ENCODE data around the gene ADPRS.

The ADPRS gene

DNA sequence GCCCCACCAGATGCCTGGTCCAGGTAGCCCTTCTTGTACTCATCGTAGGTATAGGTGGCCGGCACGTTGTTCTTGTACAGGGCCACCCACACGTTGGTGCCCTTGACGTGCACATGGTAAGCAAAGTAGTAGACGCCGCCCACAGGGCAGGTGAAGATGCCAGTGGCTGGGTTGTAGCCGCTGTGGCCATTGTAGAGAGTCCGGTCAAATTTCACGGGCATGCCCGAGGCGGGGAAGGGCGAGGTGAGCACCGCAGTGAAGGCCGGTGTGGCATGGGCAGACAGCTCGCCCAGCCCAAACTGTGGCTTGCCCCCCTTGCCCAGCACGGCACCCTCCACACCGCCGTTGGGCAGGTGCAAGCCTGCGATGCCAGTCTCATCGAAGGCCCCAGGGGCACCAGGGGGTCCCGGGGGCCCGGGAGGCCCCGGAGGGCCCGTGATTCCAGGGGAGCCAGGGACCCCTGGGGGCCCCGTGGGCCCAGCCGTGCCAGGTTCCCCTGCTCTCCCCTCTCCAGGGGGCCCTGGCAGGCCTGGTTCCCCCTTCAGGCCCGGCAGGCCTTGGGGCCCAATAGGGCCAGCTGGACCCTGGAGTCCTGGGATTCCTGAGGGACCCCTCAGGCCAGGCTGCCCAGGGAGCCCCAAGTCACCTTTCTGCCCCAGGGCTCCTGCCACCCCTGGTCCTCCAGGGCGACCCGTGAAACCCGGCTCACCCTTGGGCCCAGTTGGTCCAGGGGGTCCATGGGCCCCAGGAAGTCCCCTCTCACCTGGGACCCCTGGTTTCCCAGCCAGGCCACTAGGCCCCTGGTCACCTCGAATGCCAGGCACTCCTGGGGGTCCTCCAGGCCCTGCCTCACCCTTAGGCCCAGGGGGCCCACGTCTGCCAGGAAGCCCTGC lies 9.2 kb downstream of the ADPRS start:
- Histone ChIP-seq H3K4me1 (ENCODE audit: control insufficient read depth, insufficient read depth, low read length) (no peaks in the 10 kb centered on the region), H3K27ac (ENCODE audit: extremely low read depth, low read depth, low read length) (no peak overlapping the region), H3K9me3 (ENCODE audit: control insufficient read depth, insufficient read depth, low read depth, low read length) (no peaks in the 10 kb centered on the region), H3K4me3 (ENCODE audit: low read depth, low read length) (no peak overlapping the region), H3K36me3 (ENCODE audit: control insufficient read depth in 2 of 2, insufficient read depth in 1 of 2, low read length in 2 of 2) (peaks cover 0 to 41% of the 10 kb centered on the region in 2 experiments; a peak in 1 of 3 replicates)
- TF ChIP-seq ZNF138 (tag by site-specific recombination; IDR thresholded peaks at IDR 0.05; ENCODE audit: borderline replicate concordance) (no peak), GLIS2 (tag by site-specific recombination; IDR thresholded peaks at IDR 0.05) (no peak), GLIS1 (tag by site-specific recombination; IDR thresholded peaks at IDR 0.05) (no peak), ZNF24 (tag by site-specific recombination; IDR thresholded peaks at IDR 0.05) (no peak), TCF7L2 (IDR thresholded peaks at IDR 0.05; ENCODE audit: borderline replicate concordance, low read depth, low read length) (no peak), ZNF544 (tag by site-specific recombination; IDR thresholded peaks at IDR 0.05) (no peak)
- TF ChIP-seq, protein P1, sequence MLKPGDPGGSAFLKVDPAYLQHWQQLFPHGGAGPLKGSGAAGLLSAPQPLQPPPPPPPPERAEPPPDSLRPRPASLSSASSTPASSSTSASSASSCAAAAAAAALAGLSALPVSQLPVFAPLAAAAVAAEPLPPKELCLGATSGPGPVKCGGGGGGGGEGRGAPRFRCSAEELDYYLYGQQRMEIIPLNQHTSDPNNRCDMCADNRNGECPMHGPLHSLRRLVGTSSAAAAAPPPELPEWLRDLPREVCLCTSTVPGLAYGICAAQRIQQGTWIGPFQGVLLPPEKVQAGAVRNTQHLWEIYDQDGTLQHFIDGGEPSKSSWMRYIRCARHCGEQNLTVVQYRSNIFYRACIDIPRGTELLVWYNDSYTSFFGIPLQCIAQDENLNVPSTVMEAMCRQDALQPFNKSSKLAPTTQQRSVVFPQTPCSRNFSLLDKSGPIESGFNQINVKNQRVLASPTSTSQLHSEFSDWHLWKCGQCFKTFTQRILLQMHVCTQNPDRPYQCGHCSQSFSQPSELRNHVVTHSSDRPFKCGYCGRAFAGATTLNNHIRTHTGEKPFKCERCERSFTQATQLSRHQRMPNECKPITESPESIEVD (tag by site-specific recombination; IDR thresholded peaks at IDR 0.05), result no peak
- TF ChIP-seq, protein P2, sequence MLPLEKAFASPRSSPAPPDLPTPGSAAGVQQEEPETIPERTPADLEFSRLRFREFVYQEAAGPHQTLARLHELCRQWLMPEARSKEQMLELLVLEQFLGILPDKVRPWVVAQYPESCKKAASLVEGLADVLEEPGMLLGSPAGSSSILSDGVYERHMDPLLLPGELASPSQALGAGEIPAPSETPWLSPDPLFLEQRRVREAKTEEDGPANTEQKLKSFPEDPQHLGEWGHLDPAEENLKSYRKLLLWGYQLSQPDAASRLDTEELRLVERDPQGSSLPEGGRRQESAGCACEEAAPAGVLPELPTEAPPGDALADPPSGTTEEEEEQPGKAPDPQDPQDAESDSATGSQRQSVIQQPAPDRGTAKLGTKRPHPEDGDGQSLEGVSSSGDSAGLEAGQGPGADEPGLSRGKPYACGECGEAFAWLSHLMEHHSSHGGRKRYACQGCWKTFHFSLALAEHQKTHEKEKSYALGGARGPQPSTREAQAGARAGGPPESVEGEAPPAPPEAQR (tag by site-specific recombination; IDR thresholded peaks at IDR 0.05), result no peak
- ChIA-PET POLR2A (interaction anchor here (1.0 to 1.4 kb wide), 3 partner anchors 35 to 166 kb away, joined by 3 to 7 read pairs (median 4); no protein-coding TSS in a partner anchor), CTCF (interaction anchor here (1.1 to 11.1 kb wide), 3 partner anchors 9 to 91 kb away, joined by 4 to 156 read pairs (median 8); partner anchors contain the start of gene ADPRS)

DNA sequence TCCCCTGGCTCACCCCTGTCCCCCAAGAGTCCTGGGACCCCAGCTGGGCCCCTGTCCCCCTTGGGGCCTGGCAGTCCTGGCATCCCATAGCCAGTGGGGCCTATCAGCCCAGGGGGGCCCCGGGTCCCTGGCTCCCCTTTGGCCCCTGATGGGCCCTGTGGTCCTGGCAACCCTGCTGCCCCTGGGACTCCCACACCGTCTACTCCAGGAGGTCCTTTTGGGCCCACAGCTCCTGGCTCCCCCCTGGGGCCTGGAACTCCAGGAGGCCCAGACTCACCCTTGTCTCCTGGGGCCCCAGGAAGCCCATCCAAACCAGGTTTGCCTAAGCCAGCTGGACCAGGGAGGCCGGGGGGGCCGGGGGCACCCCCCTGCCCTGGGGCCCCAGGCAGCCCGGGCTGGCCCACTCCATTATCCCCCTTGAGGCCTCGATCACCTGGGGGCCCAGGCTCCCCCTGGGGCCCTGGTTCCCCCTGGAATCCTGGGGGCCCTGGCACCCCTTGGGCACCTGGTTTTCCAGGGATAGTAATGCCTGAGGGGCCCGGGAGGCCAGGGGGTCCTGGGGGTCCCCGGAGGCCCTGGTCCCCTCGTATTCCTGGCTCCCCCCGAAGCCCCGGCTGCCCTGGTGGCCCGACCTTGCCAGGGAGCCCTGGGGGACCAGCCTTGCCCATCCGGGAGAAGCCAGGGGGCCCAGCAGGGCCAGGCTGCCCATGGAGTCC lies 10.1 kb downstream of the ADPRS start:
- Histone ChIP-seq H3K9me3 (ENCODE audit: control insufficient read depth, insufficient read depth, low read depth, low read length) (no peaks in the 10 kb centered on the region), H3K27ac (ENCODE audit: extremely low read depth, low read depth, low read length) (no peak overlapping the region), H3K36me3 (ENCODE audit: control insufficient read depth in 2 of 2, insufficient read depth in 1 of 2, low read length in 2 of 2) (peaks cover 0 to 32% of the 10 kb centered on the region in 2 experiments; a peak in 1 of 3 replicates), H3K4me1 (ENCODE audit: control insufficient read depth, insufficient read depth, low read length) (no peaks in the 10 kb centered on the region), H3K4me3 (ENCODE audit: low read depth, low read length) (no peak overlapping the region)
- TF ChIP-seq GLIS1 (tag by site-specific recombination; IDR thresholded peaks at IDR 0.05), result peak; percentile 90
- TF ChIP-seq GLIS2 (tag by site-specific recombination; IDR thresholded peaks at IDR 0.05), result 0 out of 2 replicates have a peak, but pooled peaks have one; percentile 22
- no peak for TF ChIP-seq ZSCAN16 (tag by site-specific recombination; IDR thresholded peaks at IDR 0.05)
- TF ChIP-seq ZIC2 (tag by site-specific recombination; IDR thresholded peaks at IDR 0.05), result peak; percentile 44
- POLR2A ChIA-PET, result no interaction called here
- CTCF ChIA-PET, result interaction anchor here (0.6 to 11.1 kb wide), 3 partner anchors 16 to 90 kb away, joined by 4 to 156 read pairs (median 8); no protein-coding TSS in a partner anchor

DNA sequence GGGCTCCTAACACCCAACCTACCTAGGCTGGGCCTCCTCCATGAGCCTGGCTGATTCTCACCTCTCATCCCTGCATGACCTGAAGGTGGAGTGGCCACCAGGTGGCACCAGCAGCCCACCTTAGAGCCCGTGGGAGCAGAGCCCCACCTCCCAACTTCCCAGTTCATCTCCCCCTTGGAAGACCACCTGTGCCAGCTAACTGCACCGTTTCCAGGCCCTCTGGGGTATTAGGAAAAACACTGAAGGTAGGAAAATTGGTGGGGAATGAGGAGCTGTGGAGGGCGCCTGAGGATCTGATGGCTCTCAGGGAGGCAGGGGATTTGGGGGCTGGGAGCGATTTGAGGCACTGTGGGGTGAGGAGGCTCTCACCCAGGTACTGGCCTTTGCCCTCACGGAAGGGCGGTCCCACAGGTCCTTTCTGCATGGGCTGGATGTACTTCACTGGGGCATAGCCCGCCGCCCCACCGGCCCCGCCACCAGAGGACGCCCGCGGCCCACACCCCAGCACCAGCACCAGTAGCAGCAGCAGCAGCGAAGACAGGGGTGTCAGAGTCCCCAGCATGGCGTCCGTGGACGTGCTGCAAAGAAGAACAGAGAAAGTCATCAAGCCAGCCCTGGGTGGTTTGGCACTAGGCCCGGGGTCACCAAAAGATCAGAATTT lies 11.1 kb downstream of the ADPRS start:
- ChIA-PET CTCF (interaction anchor here (0.6 to 11.1 kb wide), 18 partner anchors 9 to 494 kb away, joined by 3 to 156 read pairs (median 5); partner anchors contain the start of gene TRAPPC3), POLR2A (no interaction called here)
- H3K27ac ChIP-seq (ENCODE audit: extremely low read depth, low read depth, low read length), result no peak overlapping the region
- no peak overlapping the region for H3K4me3 ChIP-seq (ENCODE audit: low read depth, low read length)
- H3K4me1 ChIP-seq (ENCODE audit: control insufficient read depth, insufficient read depth, low read length), result no peaks in the 10 kb centered on the region
- peaks cover 0 to 22% of the 10 kb centered on the region in 2 experiments; a peak in 1 of 3 replicates for H3K36me3 ChIP-seq (ENCODE audit: control insufficient read depth in 2 of 2, insufficient read depth in 1 of 2, low read length in 2 of 2)
- no peaks in the 10 kb centered on the region for H3K9me3 ChIP-seq (ENCODE audit: control insufficient read depth, insufficient read depth, low read depth, low read length)
- TF ChIP-seq ZBTB17 (tag by site-specific recombination; IDR thresholded peaks at IDR 0.05) (peak; percentile 39; the same call in 1 of the 2 replicates), ZNF629 (tag by site-specific recombination; IDR thresholded peaks at IDR 0.05) (0 out of 2 replicates have a peak, but pooled peaks have one; percentile 13), KLF9 (tag by site-specific recombination; IDR thresholded peaks at IDR 0.05; ENCODE audit: low read depth) (peak; percentile 52), ZNF175 (tag by site-specific recombination; IDR thresholded peaks at IDR 0.05) (no peak), ZSCAN30 (tag by site-specific recombination; IDR thresholded peaks at IDR 0.05) (0 out of 2 replicates have a peak, but pooled peaks have one; percentile 25), ZNF514 (tag by site-specific recombination; IDR thresholded peaks at IDR 0.05) (no peak), ZFHX2 (tag by site-specific recombination; conservative IDR thresholded peaks at IDR 0.05) (peak; percentile 16; the same call in 1 of the 2 replicates), IKZF3 (tag by site-specific recombination; IDR thresholded peaks at IDR 0.05) (peak; percentile 90)
- TF ChIP-seq, protein P3, sequence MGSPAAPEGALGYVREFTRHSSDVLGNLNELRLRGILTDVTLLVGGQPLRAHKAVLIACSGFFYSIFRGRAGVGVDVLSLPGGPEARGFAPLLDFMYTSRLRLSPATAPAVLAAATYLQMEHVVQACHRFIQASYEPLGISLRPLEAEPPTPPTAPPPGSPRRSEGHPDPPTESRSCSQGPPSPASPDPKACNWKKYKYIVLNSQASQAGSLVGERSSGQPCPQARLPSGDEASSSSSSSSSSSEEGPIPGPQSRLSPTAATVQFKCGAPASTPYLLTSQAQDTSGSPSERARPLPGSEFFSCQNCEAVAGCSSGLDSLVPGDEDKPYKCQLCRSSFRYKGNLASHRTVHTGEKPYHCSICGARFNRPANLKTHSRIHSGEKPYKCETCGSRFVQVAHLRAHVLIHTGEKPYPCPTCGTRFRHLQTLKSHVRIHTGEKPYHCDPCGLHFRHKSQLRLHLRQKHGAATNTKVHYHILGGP (tag by site-specific recombination; IDR thresholded peaks at IDR 0.05), result no peak
- TF ChIP-seq, protein P4, sequence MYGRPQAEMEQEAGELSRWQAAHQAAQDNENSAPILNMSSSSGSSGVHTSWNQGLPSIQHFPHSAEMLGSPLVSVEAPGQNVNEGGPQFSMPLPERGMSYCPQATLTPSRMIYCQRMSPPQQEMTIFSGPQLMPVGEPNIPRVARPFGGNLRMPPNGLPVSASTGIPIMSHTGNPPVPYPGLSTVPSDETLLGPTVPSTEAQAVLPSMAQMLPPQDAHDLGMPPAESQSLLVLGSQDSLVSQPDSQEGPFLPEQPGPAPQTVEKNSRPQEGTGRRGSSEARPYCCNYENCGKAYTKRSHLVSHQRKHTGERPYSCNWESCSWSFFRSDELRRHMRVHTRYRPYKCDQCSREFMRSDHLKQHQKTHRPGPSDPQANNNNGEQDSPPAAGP (tag by site-specific recombination; IDR thresholded peaks at IDR 0.05), result peak; percentile 37; the same call in 1 of the 2 replicates

Measured in HEK293 (cell line).